Mucosa of rectum (tissue), 2 donors: ENCODE data around the gene CAND2.

ENCODE experiments used
- H3K27ac ChIP-seq, 2 donors: one replicate each; pipeline ENCODE4 v1.7.0; 2013; ENCODE audit warnings: inconsistent platforms in 2 of 2, low read depth in 2 of 2, low read length in 2 of 2
- H3K27me3 ChIP-seq, 2 donors: one replicate each; pipeline ENCODE4 v1.7.0; 2013; ENCODE audit warnings: low read length in 2 of 2; ENCODE audit not compliant: control insufficient read depth in 2 of 2, insufficient read depth in 2 of 2
- H3K36me3 ChIP-seq, 2 donors: one replicate each; pipeline ENCODE4 v1.7.0; 2013; ENCODE audit warnings: low read length in 2 of 2; ENCODE audit not compliant: control insufficient read depth in 2 of 2, insufficient read depth in 2 of 2
- H3K4me1 ChIP-seq, 2 donors: one replicate each; pipeline ENCODE4 v1.7.0; 2013; ENCODE audit warnings: low read length in 2 of 2, mild to moderate bottlenecking in 1 of 2; ENCODE audit not compliant: control insufficient read depth in 2 of 2, insufficient read depth in 2 of 2
- H3K4me3 ChIP-seq, 2 donors: one replicate each; pipeline ENCODE4 v1.7.0; 2013; ENCODE audit warnings: low read length in 2 of 2
- H3K9ac ChIP-seq, 2 donors: one replicate each; pipeline ENCODE4 v1.7.0; 2013; ENCODE audit warnings: low read length in 2 of 2, low read depth in 1 of 2, mild to moderate bottlenecking in 1 of 2
- H3K9me3 ChIP-seq, 2 donors: one replicate each; pipeline ENCODE4 v1.7.0; 2013; ENCODE audit warnings: low read length in 2 of 2; ENCODE audit not compliant: control insufficient read depth in 2 of 2
- donor health status: healthy.
- donor health status: Normal muscosa, but diverticular disease.

The CAND2 gene

DNA sequence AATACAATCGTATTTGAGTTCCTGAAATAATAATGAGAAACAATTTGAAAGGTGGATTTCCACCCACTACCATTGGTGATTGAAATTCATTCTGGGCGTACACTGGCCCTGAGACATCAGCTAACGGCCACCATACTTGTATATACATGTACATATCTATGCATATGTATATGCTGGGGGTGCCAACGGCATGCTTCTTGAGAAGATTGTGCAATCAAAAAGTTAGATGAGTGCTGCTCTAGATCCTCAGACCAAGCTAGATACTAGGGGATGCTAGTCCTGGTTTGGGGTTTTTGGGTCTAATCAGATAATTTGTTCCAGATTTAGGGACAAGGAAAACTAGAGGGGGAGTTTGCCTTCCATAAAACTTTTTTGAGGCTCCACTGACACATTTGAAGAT is 40.3 kb upstream of the CAND2 start:
- Histone ChIP-seq H3K9me3 (no peaks in the 10 kb centered on the region), H3K36me3 (no peaks in the 10 kb centered on the region), H3K4me1 (no peaks in the 10 kb centered on the region), H3K27me3 (no peaks in the 10 kb centered on the region), H3K9ac (no peak overlapping the region), H3K27ac (no peak overlapping the region), H3K4me3 (no peak overlapping the region)

DNA sequence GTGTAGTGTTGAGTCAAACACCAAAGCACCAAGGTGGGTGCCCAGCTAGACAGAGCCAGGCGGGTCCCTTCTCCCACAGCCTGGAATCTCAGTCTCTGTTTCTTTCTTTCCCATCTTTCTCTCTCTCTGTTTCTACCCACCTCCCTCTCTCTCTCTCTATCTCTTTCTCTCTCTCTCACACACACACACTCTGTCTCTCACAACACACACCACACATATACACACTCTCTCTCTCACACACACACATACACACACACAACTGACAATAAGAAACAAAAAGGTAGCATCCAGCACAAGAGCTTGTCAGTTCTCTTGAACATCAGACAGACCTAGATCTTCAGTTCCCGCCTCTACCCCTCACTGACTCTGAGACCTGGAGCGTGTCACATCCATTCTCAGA is 39.8 kb upstream of the CAND2 start:
- no peaks in the 10 kb centered on the region for H3K36me3 ChIP-seq
- H3K9me3 ChIP-seq, result no peaks in the 10 kb centered on the region
- no peak overlapping the region for H3K27ac ChIP-seq
- no peak overlapping the region for H3K9ac ChIP-seq
- H3K4me3 ChIP-seq, result no peak overlapping the region
- H3K4me1 ChIP-seq, result no peaks in the 10 kb centered on the region
- H3K27me3 ChIP-seq, result no peaks in the 10 kb centered on the region

DNA sequence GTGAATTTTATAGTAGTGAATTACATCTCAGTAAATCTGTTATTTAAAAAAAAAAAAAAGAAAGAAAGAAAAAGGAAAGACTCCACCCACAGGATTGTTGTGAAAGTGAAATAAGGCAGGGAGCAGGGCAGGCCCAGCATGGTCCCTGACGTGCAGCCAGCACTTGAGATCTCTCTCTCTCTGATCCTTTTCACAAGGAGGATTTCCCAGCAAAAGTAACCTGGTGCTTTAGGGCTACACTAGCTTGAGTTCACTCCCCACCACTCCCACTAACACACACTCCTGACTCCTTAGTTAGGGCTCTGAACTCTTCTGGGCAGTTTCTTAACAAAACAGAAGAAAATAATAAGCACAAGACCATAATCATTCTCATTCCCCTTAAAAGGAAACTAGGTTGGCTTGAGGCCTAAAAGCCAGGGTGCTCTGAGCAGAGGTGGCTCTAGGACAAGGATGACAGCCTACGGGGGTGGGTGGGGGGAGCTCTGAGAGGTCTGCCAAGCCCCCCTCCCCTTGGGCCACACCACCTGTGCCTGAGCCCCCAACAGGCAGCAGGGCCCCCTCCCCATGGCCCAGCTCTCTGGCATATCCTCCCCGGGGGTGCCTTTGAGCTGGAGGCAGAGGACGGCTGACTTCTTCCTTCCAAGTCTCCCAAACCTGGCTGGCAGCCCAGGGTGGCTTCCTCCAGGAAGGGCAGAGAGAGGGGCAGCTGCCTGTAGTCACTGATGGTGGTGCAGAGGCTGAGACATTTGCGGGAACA is 38.3 kb upstream of the CAND2 start:
- H3K4me3 ChIP-seq, result no peak overlapping the region
- no peaks in the 10 kb centered on the region for H3K4me1 ChIP-seq
- no peaks in the 10 kb centered on the region for H3K36me3 ChIP-seq
- H3K27ac ChIP-seq, result no peak overlapping the region
- no peaks in the 10 kb centered on the region for H3K27me3 ChIP-seq
- no peaks in the 10 kb centered on the region for H3K9me3 ChIP-seq
- H3K9ac ChIP-seq, result no peak overlapping the region

DNA sequence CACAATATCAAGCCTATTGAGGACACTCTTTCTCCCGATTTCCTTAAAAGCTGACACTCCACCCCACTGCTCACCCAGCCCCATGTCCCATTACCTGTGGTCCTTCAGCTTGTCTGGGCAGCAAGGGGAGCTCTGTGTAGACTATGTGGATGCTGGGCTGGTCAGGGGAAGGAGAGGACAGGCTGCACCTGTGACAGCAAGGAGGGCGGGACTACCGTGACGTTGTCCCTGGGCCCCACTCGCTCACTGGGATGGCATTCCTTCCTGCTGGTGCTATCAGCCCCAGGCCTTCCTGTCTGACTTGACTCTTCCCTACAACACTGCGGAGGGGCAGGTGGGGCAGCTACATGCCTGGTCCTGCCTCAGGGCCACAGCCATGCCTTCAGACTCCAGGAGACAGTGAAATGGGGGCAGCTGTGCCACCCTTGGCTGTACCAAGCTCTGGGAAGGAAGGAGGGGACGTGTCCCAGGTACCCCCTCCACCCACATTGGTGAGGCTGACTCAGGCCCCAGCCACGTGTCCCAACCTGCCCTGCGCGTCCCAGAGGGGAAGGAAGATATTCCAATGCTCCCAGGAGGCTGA is 37.3 kb upstream of the CAND2 start, which contains the start of gene TMEM40:
TMEM40 (minus strand) TSS at position 163 of the 583 bp plus-strand sequence. CDS start 9,427 bp downstream, outside the sequence.
- no peaks in the 10 kb centered on the region for H3K36me3 ChIP-seq
- no peak within 1 kb of the TSS for H3K9ac ChIP-seq
- no peak within 1 kb of the TSS for H3K4me3 ChIP-seq
- H3K27ac ChIP-seq, result no peak within 1 kb of the TSS
- H3K9me3 ChIP-seq, result no peaks in the 10 kb centered on the region
- no peaks in the 10 kb centered on the region for H3K4me1 ChIP-seq
- no peaks in the 10 kb centered on the region for H3K27me3 ChIP-seq

DNA sequence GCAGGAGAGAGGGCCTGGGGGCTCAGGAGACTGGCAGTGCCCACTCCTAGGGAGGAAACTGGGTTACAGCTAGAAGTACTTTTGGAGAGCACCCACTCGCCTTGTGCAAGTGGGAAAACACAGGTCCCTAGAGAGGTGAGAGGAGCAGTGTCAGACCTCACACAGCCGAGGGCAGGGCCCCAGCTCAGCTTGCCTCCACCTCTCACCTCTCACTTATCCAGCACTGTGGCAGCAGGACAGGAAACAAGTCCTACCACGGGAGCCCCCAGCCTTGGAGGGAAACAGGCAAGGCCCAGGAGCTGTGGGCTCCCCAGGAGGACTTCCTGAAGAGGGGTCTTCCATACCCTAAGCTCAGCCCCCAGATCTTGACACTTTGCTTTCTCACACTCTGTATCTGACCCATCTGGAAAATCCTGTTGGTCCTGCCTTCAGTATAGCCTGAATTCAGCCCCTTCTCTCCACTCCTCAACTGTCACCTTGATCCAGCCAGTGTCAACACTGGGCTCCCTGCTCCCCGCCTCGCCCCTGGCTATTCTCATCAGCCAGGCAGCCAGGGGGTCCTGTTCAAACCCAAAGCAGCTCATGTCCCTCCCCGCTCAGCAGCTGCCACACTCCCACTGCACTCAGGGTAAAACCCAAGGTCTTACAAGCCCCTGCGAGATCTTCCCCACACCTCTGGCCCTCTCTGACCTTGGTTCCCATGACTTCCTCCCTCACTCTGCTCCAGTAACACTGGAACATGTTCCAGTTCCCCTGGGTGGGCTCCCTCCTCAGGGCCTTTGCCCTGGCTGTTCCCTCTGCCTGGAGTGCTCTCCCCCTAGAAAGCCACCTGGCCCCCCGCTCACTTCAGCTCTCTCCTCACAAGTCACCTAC is 36.6 kb upstream of the CAND2 start:
- H3K27me3 ChIP-seq, result no peaks in the 10 kb centered on the region
- no peaks in the 10 kb centered on the region for H3K9me3 ChIP-seq
- H3K4me1 ChIP-seq, result no peaks in the 10 kb centered on the region
- no peak overlapping the region for H3K4me3 ChIP-seq
- no peak overlapping the region for H3K27ac ChIP-seq
- no peak overlapping the region for H3K9ac ChIP-seq
- no peaks in the 10 kb centered on the region for H3K36me3 ChIP-seq

DNA sequence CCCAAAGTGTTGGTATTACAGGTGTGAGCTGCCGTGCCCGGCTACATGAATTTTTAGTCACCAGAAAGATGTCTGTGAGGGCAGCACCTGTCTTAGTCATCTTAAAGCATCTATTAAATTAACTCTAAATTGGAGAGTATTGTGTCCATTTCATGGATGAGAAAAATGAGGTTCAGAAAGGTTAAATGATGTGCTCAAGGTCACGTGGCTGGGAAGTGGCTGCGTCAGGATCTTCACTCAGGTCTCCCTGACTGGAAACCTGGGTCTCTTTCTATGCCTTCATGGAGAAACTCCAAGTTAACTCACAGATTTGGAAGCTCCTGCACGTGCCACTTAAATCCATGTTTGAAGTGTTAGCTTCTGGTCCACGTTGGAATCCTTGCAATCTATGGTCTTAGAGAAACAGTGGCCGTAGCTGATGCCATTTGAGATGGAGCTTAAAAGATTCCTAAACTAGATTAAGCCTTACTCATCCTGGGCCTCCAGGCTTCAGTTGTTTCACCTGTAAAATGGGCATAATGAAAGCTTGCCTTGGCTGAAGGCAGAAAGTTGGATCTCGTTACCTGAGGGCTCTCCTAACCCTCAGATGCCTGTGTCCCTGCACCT is 32.2 kb upstream of the CAND2 start:
- Histone ChIP-seq H3K9me3 (no peaks in the 10 kb centered on the region), H3K27me3 (no peaks in the 10 kb centered on the region), H3K27ac (no peak overlapping the region), H3K36me3 (no peaks in the 10 kb centered on the region), H3K4me3 (no peak overlapping the region), H3K9ac (no peak overlapping the region), H3K4me1 (no peaks in the 10 kb centered on the region)

DNA sequence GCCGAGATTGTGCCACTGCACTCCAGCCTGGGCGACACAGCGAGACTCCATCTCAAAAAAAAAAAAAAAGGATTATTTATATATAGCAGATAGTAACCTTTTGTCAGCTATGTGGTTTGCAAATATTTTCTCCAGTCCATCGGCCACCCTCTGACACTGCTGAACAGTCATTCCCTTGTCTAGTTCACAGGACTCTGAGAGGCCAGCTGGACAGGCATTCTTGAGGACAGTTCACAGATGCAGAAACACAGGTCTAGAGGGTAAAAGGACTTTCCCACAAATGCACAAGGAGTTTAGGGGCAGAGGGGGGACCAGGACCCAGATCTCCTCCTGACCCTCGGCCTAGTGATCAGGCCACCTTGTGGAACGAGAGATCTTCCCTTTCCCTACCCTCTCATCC is 29.9 kb upstream of the CAND2 start:
- no peaks in the 10 kb centered on the region for H3K9me3 ChIP-seq
- H3K4me3 ChIP-seq, result no peak overlapping the region
- H3K27ac ChIP-seq, result no peak overlapping the region
- no peaks in the 10 kb centered on the region for H3K27me3 ChIP-seq
- H3K4me1 ChIP-seq, result no peaks in the 10 kb centered on the region
- H3K9ac ChIP-seq, result no peak overlapping the region
- H3K36me3 ChIP-seq, result no peaks in the 10 kb centered on the region

DNA sequence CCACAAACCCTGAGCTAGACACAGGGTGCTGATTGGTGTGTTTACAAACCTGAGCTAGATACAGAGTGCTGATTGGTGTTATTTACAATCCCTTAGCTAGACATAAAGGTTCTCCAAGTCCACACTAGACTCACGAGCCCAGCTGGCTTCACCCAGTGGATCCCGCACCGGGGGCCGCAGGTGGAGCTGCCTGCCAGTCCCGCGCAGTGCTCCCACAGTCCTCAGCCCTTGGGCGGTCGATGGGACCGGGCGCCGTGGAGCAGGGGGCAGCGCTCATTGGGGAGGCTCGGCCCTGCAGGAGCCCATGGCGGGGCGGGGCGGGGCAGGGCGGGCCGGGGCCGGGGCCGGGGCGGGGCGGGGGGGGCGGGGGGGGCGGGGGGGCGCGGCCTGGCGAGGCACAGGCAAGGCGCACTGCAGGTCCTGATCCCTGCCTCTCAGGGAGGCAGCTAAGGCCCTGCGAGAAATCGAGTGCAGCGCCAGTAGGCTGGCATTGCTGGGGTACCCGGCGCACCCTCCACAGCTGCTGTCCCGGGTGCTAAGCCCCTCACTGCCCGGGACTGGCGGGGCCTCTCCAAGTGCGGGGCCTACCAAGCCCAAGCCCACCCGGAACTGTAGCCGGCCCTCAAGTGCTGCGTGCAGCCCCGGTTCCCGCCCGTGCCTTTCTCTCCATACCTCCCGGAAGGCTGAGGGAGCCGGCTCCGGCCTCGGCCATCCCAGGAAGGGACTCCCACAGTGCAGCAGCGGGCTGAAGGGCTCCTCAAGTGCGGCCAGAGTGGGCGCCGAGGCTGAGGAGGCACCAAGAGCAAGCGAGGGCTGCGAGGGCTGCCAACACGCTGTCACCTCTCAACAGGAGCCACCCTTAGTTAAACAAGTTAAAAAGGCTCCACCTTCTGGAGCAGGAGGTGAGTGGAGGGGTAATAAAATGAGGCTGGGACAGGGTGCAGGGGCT is 27.6 kb upstream of the CAND2 start:
- no peaks in the 10 kb centered on the region for H3K4me1 ChIP-seq

DNA sequence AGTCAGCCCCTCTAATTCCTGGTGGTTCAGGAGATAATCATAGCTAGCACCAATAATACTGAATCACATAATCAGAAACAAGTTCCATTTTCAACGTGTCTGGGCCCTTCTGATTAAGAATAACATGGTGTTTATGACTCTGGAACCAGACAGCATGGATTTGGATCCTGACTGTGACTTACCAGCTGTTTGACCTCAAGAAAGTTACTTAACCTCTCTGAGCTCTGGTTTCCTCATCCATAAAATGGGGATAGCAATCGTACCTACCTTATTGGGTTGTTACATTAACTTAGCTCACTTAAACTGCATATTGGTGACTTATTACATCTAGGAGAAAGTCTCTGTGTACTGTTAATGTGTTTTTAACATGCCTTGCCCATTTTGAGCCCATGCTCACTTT is 26.7 kb upstream of the CAND2 start:
- H3K9me3 ChIP-seq, result no peaks in the 10 kb centered on the region
- H3K9ac ChIP-seq, result no peak overlapping the region
- H3K4me3 ChIP-seq, result no peak overlapping the region
- H3K36me3 ChIP-seq, result no peaks in the 10 kb centered on the region
- H3K4me1 ChIP-seq, result no peaks in the 10 kb centered on the region
- no peak overlapping the region for H3K27ac ChIP-seq
- no peaks in the 10 kb centered on the region for H3K27me3 ChIP-seq

More for the DNA sequence above, 27.6 kb upstream of the CAND2 start:
- Histone ChIP-seq H3K9me3 (no peaks in the 10 kb centered on the region), H3K9ac (no peak overlapping the region), H3K27ac (no peak overlapping the region), H3K27me3 (no peaks in the 10 kb centered on the region), H3K36me3 (no peaks in the 10 kb centered on the region), H3K4me3 (no peak overlapping the region)
